Measurements from ENCODE around the gene HOTAIR.

HOTAIR gene

DNA sequence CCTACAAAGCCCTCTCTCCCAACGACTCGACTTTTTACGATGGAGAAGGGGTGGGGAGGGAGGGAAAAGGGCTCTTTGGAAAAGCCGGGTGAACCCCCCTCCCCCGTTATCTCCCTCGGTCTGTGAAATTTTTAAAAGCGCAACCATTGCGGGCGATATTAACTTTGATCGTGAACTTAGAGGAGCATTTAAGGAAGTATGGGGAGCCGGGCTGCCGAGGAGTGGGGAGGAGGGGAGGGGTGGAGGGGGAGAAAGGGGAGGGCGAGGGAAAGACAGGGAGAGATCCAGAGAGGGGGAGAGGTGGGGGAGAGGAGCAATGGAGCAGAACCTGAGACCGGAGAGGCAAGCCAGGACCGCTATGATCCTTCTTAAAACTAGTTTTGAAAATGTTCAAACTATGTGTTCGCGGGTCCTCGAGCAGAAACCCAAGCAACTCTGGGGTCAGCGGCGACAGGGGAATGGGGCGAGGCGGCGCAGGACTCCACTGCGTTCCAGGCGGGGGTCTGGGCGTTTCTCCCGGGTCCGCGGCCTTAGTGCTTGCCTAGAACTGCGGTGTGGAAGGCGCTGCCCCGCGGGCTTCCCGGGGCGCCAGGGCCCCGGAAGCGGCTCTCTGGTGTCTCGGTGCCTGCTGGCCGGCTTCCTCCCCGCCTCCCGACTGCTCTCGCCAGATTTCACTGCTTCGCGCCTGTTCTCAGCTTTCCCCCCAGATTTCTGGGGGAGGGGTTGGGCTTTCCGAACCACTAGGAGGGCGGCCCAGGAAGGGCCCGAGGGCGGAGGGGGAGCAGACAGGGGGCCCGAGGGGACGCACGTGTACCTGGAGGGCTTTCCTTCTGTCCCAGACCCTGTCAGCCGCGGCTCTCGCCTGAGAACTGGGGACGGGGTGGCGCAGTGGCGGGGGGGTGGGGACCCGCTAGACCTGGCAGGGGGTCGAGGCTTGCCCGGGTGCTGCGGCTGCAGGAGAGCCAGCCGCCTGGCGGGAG lies at the start of gene HOTAIR:
HOTAIR (minus strand) TSS at position 871 of the 980 bp plus-strand sequence.
- no peak for DNase-seq

DNA sequence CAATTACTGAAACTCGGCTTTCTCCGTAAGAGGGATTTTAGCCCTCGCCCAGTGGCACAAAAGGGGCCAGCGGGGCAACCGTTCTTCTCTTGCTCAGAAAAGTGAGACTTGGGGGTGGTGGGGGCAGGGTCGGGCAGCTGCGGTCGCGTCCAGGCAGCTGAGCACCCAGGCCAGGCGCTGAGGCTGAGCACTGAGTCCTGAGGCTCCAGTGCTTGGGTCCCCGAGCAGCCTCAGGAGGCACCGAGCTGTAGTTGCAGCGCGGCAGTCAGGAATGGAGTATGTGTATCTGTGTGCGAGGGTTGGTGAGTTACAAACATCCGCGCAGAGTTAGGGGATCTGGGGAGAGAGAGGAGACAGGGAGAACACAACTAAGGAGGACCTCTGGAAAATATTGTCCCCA lies 49.4 kb upstream of the HOTAIR start:
- no peak for DNase-seq

DNA sequence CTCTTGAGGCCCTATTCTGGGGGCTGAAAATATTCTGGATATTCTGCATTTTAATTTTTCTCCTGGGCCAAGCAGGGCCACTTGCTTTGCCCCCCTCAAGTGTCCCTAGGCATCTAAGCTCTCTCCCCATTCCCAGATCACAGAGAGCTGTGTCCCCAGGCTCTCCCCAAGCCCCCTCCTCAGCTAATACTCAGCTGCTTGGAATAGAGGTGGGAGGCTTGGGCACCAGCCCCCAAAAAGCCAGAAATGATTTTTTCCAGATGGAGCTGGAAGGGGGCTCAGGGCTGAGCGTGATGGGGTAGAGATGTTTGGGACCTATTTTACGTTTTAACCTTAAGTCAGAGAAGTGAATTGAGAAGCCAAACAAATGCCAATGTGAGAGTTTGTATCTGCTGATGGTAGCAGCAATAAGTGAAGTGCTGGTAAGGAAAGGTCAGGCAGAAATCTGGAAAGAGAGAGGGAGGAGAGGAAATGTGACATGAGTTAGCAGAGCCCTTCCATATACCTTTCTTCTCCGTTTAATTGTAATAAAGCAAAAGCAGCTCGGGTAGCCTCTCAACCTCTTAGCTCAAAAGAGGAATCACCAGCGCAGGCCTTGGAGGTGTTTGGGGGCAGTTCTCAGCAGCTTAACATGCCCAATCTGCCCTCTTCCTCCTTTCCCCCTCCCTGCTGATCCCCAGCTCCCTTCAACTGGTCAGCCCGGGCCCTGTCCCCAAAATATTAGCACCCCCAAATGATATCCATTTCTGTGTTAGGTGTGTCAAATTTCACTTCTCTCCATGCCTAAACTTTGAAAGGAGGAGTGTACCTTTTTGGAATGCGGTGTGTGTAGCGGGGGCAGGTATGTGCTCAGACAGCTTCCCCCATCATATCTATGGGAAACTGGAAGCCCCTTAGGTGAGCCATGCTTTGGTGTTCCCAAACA lies 48.5 kb upstream of the HOTAIR start:
- no peak for DNase-seq

DNA sequence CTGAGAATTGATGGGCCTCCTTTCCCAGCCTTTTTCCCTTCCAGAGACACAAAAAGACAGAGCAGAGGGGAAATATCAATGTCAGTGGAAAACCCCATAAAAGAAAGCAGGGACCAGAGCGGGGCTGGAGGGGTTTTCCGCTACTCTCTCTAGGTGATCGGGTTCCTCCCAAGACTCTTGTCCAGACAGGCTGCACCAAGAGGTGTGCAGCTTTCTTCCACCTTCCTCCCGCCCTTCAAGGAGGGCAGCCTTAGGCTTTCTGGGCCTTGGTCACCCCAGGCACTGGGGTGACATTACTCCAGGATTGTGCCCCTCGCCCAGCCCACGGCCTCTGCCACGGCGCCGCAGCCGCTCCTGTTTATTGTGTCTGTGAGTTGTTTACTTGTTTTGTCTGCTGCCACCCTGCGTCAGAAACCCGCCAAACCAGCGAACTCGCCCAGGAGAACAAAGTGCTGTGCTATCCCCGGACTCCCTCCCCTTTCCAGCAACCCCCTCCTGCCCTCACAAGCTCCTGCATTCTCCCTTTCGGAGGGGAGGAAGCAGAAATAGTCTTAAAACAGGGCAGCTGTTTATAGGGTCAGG lies 46.8 kb upstream of the HOTAIR start:
- no peak for DNase-seq

DNA sequence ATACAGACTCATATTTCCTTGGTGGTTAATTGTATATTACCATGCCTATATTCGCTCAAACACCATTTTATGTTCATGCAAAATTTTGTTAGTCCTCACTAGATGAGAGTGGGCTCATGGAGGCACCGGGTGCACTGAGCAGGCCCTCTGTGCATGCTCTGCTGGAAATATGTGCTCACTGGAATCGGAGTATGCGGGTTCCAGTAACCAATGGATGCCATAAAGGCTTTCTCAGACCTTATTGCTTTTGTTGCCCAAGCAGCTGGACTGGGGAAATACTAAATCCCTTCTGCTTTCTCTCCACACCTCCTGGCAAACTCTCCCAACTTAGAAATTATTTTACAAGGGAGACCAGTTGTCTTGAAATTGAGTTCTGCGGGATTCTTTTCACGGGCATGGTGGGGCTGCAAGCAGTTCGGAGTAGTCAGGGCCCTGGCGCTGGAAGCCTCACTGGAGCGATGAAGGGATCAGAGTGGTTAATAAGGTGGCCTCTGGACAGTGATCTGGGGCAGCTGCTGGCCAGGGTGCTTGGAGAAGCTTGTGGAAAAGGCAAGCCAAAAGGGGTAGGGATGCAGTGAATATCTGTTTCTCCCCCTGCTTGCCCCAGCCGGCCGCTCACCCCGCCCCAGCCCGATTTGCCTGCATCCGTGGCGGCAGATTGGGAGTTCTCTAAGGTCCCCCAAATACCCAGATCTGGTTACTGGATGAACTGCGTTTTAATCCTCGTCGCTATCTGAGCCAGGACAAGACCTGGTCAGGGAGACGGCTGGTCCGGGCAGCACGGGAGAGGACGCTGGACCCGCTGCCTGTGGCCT lies 46.0 kb upstream of the HOTAIR start:
- DNase-seq: no peak

DNA sequence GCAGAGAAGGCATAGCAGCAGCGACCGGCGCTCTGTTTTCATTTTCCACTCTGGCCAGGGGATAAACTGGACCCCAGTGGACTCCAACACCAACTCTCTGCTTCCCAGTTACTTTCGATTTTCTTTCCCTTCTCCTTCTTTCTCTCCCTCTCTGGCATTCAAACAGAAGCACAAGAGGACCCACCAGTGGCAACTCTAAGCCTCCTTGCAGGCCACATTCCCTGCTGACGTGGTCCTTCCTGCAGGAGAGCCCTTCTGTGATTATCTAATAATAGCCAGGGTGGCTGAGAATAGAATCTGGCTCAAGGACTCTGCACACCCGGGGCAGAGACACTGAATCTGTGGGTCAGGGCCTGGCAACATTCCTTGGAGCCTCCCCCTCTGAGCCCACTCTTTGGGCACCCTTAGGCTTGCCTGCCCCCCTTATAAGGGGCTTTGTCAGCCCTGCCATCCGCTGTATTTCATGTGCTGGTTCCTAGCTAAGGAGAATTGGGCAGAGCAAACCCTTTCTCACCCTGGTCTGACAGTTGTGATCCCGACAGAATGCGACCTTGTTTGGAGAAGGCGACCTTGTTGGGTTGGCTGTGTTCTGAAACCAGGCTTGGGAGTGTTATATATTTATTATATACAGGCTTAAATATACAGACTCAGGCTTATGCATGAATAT lies 45.3 kb upstream of the HOTAIR start:
- no peak for DNase-seq

DNA sequence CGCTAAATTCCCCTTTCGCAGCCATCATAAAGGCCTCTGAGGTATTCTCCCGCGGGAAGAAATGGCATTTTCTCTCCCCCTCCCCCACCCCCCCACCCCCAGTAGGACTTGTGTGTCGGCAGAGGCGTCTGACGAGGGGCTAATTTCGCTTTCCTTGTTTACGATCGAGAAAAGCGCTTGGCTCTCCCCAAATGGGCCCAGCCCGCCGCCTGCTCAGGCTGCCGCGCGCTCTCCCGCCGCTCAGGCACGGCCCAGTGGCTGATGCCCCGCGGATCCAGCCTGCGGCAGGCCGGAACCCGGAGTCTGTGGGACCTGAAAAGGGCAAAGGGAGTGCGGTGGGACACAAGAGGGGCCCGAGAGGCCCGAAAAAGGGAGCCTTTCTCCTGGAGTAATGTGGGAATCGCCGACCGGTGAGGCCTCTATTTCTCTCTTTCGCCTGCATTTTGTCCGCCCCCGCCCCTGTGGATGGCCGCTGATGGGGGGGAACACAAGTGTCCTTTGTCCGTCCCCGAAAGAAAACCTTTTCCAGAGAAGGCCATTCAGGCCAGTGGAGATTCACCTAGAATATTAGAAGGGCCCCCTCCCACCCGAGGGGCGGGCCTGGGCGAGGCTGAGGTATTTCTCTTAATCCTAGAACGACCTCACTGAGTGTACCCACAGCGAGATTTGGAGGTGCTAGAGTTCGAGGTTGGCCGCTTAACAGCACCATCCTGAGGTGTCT lies 44.5 kb upstream of the HOTAIR start:
- DNase-seq: no peak

DNA sequence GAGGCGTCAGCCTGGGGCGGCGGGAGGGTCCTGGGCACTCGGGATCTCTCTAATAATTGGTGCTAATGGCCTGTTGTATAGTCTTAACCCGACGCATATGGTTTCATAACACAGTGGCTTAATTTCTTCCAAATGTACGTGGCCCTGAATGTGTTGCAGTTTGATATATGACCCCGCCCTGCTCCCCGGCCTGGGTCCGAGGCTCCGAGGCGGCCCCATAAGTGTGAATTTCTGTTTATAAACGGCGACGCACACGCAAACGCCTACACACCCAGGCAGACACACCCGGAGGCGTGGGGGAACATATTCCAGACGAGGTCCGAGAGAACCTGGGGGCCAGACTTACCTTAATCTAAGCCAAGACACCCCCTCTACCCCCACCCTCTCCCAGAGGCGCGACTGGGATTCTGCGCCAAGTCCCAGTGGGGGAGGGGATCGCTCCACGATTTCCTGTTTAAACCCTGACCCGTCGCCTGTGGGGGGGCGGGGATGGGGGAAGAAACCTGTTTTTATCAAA lies 43.8 kb upstream of the HOTAIR start:
- no peak for DNase-seq

DNA sequence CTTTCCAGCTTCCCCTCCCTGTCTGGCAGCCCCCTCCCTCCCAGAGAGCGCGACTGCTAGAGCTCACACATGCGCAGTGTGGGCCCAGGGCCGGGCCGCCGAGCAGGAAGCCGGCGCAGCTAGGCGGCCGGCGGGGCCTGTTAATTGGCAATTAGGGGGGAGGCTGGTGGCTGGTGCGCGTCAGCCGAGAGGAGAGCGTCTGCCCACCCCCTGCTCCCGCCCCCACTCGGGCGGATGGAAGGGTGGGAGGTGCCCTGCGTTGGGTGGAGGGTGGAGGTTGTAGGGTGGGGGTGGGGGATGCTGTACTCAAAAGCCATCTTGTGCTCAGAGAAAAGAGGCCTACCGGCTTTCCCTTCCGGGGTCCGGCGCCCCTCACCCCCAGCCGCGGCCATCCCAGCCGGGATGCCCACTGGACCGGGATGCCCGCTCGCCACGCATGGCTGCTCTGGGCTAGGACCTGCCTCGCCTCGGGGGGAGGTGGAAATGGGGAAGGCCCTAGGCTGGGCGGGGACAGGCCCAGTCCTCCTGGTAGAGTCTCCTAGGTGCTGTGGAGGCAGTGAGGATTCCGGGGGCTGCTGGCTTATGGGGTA lies 43.2 kb upstream of the HOTAIR start:
- DNase-seq: peak; percentile 86

DNA sequence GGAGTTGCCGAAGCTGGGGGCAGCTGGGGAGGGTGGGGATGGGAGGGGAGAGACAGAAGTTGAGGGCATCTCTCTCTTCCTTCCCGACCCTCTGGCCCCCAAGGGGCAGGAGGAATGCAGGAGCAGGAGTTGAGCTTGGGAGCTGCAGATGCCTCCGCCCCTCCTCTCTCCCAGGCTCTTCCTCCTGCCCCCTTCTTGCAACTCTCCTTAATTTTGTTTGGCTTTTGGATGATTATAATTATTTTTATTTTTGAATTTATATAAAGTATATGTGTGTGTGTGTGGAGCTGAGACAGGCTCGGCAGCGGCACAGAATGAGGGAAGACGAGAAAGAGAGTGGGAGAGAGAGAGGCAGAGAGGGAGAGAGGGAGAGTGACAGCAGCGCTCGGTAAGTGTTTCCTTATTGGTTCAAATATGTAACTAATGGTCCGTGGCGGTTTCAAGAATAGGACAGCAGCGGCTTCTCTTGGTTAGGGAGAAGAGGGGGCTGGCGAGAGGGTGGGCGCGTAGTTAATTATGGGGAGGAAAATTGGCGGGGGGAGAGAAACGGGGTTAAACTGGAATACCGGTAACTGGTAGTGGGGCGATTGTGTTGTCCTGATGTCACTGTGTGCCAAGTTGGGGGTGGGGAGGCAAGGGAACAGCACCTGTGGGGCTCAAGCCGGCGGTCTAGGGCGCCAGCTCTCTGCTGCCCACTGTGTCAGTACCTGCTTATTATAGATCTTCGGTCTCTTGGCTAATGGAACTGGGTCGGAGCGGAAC lies 42.5 kb upstream of the HOTAIR start:
- no peak for DNase-seq

DNA sequence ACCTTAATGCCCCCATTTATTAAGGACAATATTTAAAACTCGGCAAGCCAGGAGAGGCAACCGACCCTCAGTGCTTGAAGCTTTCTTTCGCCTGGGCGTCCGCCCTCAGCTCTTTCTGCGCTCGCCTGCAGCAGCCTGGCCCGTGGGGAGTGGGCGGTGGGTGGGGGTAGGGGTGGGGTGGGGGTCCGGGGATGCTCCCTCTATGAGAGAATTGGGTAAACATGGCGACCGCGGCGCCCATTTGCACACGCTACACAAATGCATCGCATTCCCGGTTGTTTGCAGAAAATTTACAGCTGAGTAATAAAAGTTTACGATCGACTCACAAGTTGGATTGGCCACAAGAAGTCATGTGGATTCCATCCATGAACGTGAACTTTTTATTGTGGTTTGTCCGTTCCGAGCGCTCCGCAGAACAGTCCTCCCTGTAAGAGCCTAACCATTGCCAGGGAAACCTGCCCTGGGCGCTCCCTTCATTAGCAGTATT lies 41.8 kb upstream of the HOTAIR start:
- DNase-seq: no peak

DNA sequence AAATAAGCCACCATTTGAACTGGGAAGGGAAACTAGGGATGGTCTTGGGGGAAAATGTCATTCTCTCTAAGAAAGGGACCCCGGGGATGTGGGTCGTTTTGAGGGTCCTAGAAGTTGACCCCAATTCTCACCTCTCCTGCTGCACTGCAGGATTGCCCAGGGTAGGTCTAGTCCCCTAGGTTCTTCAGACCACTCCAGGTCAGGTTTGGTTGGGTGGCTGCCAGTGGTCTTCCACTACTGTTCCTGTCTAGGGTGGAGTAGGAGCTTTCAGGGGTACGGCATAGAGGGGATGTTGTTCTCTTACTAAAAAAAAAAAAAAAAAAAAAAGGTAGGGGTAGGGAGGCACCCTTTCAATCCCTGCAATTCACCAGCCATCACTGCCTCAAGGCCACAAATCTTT lies 41.3 kb upstream of the HOTAIR start:
- DNase-seq: no peak

DNA sequence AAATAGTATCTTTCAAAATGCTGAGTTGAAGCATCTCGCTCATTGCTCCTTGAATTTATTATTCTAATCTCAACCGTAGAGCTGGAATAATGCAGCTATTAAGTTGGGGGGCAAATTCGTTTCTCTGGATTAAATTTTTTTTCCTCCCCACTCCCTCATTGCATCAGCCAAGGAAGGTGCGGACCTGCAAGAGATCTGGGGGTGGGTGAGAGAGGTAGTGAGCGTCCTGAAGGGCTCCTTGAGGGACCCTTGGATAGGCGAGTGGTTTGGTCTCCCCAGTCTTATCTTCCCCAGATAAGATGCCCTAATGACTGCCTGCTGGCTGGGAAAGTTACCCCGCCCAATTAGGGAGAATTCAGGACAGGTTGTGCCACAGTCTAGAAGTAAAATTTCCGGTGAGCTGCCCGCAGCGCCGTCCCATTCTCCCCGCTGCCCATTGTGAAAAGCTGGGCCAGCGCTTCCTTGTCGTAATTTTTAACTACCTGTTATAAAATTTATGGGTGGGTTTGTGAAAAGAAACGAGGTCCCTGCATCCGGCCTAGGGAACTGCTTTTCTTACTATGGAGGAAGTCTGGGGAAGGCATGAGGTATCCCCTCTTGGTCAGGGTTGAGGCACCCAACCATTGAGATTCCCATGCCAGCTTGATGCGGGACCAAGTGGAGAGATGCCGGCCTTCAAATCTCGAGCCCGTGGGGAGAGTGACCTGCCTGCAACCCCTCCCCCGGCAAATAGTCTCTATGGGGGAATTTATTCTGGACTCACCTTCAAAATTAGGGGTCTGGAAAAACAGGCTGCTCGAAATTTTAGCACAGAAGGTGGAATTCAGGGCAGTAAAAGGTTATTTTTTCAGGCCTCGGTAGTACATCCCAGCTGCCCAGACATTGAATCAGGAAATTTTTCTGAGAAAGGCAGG lies 40.5 kb upstream of the HOTAIR start:
- DNase-seq: no peak

DNA sequence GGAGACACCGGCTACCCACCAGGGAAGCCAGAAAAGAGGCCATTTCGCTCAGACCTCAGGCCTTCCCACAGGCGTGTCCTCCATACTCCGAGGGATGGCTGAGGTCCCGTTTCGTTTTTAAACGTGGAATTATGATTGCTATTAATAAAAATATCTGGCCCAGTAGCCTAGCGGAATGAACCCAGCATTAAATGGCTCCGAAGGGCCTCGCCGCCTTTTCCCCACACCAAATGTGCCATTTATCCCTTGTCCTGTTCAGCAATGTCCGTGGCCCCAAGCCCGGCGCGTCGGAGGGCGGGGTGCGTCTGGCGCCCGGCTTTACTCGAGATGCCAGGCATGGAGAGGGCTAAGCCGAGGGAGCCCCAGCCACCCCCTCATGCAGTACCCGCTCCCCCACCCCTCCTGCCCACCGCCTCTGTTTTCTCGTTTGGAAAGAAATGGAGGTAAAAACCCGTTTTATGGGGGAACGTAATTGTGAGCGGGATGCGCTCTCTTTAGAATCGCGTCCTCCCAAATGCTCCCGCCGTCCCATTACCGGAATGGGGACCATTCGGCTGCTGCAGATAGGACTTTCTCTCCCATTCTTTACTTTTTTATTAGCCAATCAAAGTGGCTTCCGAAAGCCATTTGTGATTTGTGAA lies 39.7 kb upstream of the HOTAIR start:
- DNase-seq: no peak

DNA sequence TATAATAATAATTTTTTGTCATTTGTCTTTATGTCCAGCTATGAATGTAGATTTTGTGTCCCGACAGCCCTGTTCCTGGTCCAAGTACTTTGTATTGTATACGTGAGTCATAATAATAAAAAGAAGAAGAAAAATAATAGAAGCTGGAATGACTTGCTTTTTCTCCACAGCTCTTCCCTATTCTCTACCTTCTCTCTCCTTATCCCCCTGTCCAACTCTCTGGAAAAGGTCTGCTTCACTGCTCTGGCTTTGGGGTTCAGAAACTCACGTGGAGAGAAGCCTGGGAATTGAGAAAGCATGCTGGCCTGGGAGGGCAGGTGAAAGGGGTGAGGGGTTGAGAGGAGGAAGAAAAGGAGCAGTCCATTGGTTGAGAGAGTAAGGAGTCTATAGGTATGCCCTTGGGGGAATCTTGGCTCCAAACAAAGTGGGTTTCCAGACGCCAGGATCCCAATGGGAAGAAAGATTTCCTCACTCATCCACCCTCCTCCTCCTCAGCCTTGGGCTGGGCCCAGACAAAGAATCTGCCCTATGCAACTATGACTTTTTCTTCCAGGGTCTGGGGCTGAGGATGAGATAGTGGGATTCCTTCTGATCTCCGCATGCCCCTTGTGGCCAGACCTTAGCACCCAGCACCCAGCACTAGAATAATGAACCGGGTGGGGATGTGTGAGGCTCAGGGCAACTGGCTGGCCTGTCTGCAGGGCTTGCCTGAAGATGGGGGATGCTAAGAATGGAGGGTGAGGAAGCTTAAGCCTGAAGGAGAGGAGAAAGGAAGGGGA lies 38.1 kb upstream of the HOTAIR start:
- no peak for DNase-seq

DNA sequence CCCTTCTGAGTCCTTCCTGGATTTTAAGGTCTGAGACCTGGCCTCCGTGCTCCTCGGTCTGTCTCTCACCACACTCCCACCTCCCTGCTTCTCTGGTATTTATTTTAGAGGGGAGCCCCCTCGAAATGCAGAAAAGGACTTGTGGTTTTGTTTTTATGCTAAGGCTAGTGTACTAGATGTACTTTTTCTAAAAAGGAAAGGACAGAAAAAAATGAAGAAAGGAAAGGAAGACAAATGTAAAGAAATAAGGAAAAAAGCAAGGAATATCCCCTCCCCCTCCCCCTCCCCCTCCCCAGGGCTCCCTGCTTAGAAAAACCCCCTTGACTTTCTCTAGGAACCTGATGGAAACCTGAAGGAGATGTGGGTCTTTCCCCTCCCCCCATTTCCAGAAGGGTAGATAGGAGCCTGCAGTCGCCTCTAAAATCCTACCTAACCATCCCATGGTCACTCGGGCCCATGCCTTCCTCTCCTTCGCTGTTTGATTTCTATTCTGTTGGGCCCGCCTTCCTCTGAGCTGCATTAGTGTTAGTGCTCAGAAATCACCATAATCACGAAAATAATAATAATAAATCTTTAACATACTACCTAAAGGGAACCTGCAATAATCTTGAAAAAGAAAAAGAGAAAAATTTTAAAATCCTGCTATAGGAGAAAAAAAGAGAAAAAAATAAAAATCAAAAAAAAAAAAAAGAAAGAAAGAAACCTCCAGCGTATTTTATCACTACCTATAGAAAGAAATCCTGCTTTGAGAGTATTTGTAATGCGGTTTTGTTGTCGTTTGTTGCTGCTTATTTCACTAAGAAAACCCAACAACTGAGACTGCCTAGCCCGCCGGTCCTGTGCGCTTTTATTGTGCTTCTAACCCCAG lies 37.1 kb upstream of the HOTAIR start:
- DNase-seq: no peak
